Choroid plexus epithelial cell (primary cell): ENCODE measurements around the gene RNF6.
A peak's percentile ranks its signal among the peaks of the same experiment; 100 is the strongest.

Source experiments
- DNase-seq: peaks from one replicate; pipeline ENCODE4 v3.0.0-alpha.2; 2010; ENCODE audit warnings: low read depth
- H3K4me3 ChIP-seq: 2 replicates; pipeline ENCODE4 v1.5.1; 2011; ENCODE audit warnings: low read depth, mild to moderate bottlenecking, control low read depth, low read length, moderate library complexity
- CTCF ChIP-seq: conservative IDR thresholded peaks from 2 replicates; pipeline ENCODE4 v1.5.1; 2011; ENCODE audit warnings: low read depth, mild to moderate bottlenecking, control low read depth, inconsistent platforms, low read length, moderate library complexity

RNF6 gene

GRCh38 chr13:26186118-26186870 lies 35.8 kb downstream of the RNF6 start:
- peak overlapping the region; percentile 80 for H3K4me3 ChIP-seq
- DNase-seq = peak; percentile 96
- TF ChIP-seq CTCF = peak; percentile 56

- peak overlapping the region; percentile 80 for H3K4me3 ChIP-seq
- DNase-seq = no peak
- TF ChIP-seq CTCF = no peak
Measured at GRCh38 chr13:26185720-26186117, 36.4 kb downstream of the RNF6 start.

- peak; percentile 98 for TF ChIP-seq CTCF
- H3K4me3 ChIP-seq = no peak overlapping the region
- peak; percentile 89 for DNase-seq
Measured at GRCh38 chr13:26184791-26185250, 37.3 kb downstream of the RNF6 start.

GRCh38 chr13:26183416-26183815 lies 38.7 kb downstream of the RNF6 start:
- no peak for DNase-seq
- TF ChIP-seq CTCF = no peak
- H3K4me3 ChIP-seq = no peak overlapping the region

- no peak for DNase-seq
- no peak overlapping the region for H3K4me3 ChIP-seq
- TF ChIP-seq CTCF = no peak
Measured at GRCh38 chr13:26179344-26179743, 42.8 kb downstream of the RNF6 start.

- no peak overlapping the region for H3K4me3 ChIP-seq
- DNase-seq = no peak
- no peak for TF ChIP-seq CTCF
Measured at GRCh38 chr13:26168835-26169234, 53.3 kb downstream of the RNF6 start.

- DNase-seq = peak; percentile 66
- TF ChIP-seq CTCF = no peak
- no peak overlapping the region for H3K4me3 ChIP-seq
Measured at GRCh38 chr13:26168237-26168814, 53.8 kb downstream of the RNF6 start.
